Fibroblast of the aortic adventitia (primary cell): ENCODE data around the gene HLA-F. TPM values are rescaled to one million over a fixed set of nuclear protein-coding genes. Genes with fewer than 3 reads are reported as not detected.

ENCODE experiments used
- DNase-seq: peaks from one replicate; pipeline ENCODE4 v3.0.0-alpha.2; 2010; ENCODE audit warnings: low read depth
- H3K4me3 ChIP-seq: 2 replicates; pipeline ENCODE4 v1.5.1; 2011; ENCODE audit warnings: low read depth, mild to moderate bottlenecking, control low read depth, low read length, moderate library complexity
- CTCF ChIP-seq: IDR thresholded peaks from 2 replicates; pipeline ENCODE4 v1.5.1; 2011; ENCODE audit warnings: mild to moderate bottlenecking, low read length, control low read depth, inconsistent platforms; ENCODE audit not compliant: insufficient read depth
- total RNA-seq: library from RNA; depleted of rRNA; stranded (reverse); fragments of >200 nt; gene quantifications from 2 replicates; pipeline ENCODE4 v1.2.3, GENCODE V29; 2012; ENCODE audit warnings: low replicate concordance

The HLA-F gene
- total RNA-seq, 1 donor, result 1.1 TPM

- no peak for TF ChIP-seq CTCF
- no peak for DNase-seq
- H3K4me3 ChIP-seq, result no peak overlapping the region
Observed at GRCh38 chr6:29724937-29725869, 2.0 kb downstream of the HLA-F start.

GRCh38 chr6:29726001-29726400 is 2.8 kb downstream of the HLA-F start:
- TF ChIP-seq CTCF, result no peak
- H3K4me3 ChIP-seq, result no peak overlapping the region
- DNase-seq, result no peak

GRCh38 chr6:29726571-29727194 is 3.4 kb downstream of the HLA-F start:
- no peak for TF ChIP-seq CTCF
- no peak for DNase-seq
- H3K4me3 ChIP-seq, result no peak overlapping the region

GRCh38 chr6:29727637-29728036 is 4.4 kb downstream of the HLA-F start:
- no peak overlapping the region for H3K4me3 ChIP-seq
- no peak for DNase-seq
- TF ChIP-seq CTCF, result no peak

GRCh38 chr6:29728173-29728874 is 5.1 kb downstream of the HLA-F start:
- H3K4me3 ChIP-seq, result no peak overlapping the region
- no peak for DNase-seq
- no peak for TF ChIP-seq CTCF

- H3K4me3 ChIP-seq, result no peak overlapping the region
- no peak for TF ChIP-seq CTCF
Observed at GRCh38 chr6:29728875-29729270, 5.6 kb downstream of the HLA-F start.

More at GRCh38 chr6:29728875-29729270, 5.6 kb downstream of the HLA-F start:
- DNase-seq, result no peak
